Occipital lobe (tissue), 2 donors: ENCODE measurements around the gene ITGA11. TPM values are rescaled to one million over a fixed set of nuclear protein-coding genes. Genes with fewer than 3 reads are reported as not detected.

Source experiments
- DNase-seq: peaks from one replicate; lab custom pipeline; 2025; lab: John Stamatoyannopoulos, UW
- total RNA-seq: library from RNA; depleted of rRNA; stranded (reverse); fragments of >200 nt; gene quantifications from one replicate; pipeline ENCODE4 v1.2.3, GENCODE V29; 2014

The ITGA11 gene
- total RNA-seq, 1 donor from 2014 or later = 0.62 TPM

DNA sequence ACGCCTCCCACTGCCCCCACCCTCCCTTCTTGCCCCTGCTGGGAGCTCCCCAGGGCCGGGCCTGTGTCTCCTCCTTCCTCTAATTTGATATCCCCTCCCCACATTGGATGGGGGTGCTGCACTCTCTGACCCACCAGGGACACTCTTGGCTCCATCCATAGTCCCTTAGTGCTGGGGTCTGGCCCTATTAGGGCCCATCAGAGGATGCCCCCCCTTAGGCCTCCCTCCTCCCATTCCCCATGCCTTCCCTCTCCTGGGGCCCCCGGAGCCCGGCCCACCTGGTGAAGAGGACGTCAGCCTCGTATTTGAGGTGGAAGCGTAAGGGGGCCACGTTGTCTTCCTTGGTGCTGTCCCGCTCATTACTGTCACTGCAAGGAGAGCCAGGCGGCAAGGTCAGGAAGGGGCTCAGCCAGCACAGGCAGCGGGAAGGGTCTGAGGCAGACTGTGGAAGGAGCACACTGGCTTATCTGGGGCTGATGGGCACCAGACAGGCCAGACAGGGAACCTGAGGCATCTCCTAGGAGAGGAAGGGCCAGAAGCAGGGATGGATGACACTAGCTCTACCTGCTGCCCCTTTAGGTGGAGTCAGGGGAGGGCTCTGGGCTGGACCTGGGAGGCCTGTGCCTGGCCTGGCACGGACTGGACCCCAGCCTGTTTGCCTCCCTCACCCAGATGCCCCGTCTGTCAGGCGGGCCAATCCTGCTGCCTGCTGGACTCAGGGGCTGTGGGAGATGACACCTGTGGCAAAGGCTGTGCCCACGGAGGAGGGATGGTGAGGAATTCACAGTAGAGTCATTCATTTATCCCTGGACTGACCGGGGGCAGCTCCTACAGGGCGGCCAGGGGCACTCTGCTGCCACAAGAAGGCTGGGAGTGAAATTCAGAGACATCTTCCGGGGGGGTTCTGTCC lies 118.2 kb downstream of the ITGA11 start:
- no peak for DNase-seq

GRCh38 chr15:68312701-68313204 lies 119.2 kb downstream of the ITGA11 start:
- peak; percentile 25 for DNase-seq

DNA sequence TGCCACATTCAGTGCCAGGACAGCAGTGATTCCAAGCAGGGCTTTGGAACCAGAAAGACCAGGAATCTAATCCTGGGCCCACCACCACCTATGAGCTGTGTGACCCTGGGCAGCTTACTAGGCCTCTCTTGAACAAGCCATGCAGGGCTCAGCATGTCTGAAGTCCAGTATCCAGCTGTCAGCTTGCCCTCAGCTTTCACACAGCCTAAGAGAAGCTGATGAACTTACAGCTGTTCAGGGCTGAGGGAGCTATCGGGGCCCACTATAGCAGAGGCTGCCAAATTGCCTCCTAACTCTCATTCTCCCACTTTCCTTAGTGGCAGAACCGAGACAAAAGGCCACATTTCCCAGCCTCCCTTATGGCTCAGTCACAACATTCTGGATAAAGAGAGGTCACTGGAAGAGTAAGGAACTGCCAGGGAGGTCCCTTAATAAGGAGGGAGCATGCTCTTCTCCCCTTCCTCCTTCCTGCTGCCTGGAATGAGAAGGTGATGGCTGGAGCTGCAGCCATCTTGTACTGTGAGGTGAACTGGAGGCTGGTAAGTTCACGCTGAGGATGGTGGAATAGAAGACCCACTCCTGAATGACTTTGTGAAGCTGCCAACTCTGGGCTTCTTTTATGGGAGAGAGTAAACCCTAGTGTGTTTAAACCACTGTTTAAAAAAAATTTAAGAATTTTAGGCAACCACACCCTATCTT lies 120.0 kb downstream of the ITGA11 start:
- no peak for DNase-seq

GRCh38 chr15:68311464-68311835 lies 120.5 kb downstream of the ITGA11 start:
- no peak for DNase-seq

- no peak for DNase-seq
These were observed 121.0 kb downstream of the ITGA11 start for GRCh38 chr15:68310804-68311463.

GRCh38 chr15:68310178-68310803 lies 121.7 kb downstream of the ITGA11 start:
- DNase-seq = no peak

DNA sequence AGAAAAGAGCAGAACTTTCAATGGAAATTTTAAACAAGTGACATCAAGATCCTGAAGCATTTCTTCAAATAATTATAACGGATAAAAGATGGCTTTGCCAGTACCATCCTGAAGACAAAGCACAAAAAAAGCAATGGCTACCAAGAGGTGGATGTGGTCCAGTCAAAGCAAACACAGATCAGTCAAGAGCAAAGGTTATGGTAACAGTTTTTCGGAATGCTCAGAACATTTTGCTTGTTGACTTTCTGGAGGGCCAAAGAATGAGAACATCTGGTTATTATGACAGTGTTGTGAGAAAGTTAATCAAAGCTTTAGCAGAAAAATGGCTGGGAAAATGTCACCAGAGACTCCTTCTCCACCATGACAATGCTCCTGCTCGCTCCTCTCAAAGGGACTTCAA lies 122.9 kb downstream of the ITGA11 start:
- DNase-seq = no peak

DNA sequence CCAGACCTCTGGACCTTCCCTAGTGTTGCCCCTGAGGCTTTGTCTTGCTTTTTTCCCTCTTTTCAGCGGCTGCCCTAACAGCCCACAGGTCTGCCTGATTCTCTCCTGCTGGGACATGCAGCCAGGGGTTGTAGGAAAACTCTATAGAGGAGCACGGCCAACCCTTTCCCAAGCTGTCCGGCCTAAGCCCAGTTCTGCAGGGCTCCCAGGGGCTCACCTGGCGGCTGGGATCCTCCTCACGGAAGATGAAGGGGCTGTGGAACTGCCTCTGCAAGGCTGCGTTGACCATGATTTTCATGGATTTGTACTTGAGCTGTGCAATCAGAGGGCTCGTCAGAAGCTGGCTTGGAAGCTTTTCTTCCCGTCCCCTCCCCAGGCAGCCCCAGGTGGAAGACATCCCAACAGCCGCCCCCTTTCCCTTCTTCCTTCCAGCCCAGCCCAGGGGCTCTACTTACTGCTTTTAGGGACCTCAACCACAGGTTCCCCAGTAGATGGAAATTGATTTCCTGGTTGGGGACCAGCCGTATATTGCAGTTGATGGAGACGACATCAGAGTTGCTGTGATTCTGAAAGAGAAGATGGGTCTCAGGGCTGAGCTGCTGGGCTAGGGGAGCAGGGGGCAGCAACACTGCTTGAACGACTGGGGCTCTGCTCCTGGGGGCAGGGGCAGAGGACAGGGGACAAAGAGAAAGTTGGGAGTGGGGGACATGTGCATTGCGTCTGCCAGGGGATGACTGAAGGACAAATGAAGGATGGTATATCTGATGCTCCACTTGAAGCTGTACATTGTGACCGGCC lies 124.6 kb downstream of the ITGA11 start:
- DNase-seq = no peak

DNA sequence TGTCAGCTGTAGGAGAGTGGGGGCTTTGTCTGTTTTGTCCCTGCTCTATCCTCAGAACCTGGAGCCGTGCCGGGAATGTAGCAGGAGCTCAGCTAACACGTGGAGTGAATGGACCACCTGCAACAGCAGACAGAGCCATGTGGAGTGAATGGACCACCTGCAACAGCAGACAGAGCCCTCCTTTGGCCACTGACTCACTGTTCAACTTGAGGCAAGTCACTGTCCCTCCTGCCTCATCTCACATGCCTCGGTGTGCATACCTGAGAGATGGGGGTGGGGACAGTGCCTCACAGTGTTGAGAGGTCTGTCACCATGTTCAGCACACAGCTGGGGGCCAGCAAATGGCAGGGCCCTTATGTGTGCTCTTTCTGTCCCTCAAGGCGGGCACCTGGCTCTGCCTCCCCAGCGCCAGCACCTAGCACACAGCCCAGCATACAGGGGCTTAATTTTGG lies 126.5 kb downstream of the ITGA11 start:
- no peak for DNase-seq

DNA sequence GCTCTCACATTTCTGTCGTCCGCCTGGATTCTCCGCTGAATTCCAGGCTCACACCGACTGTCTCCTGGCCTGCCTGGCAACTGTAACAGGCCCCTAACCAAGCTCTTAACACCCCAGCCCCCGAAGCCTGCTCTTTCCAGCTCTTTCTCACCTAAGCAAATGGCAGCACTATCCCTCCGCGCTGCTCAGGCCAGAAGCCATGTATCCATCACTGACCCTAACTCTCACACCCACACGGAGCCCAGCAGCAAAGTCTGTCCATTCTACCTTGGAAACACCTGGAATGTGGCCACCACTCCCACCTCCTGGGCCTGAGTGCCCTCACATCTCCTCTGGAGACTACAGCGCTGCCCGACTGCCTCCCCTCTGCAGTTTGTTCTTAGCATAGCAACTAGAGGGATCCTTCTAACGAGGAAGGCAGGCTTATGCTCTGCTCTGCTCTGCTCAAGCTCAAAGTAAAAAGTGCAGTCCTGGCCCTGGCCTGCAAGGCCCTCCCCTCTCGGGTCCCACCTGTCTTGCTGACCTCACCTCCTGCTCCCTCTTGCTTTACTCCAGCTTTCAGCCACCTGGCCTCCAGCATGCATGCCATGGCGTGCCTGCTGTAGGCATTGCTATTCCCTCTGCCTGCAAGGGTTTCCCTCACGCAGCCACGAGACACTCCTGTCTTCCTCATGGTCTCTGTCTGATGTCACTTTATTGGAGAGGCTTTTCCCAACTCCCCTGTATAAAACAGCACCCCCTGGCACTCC lies 127.2 kb downstream of the ITGA11 start:
- DNase-seq = no peak

- DNase-seq = no peak
These were observed 128.2 kb downstream of the ITGA11 start for GRCh38 chr15:68303560-68304436.

DNA sequence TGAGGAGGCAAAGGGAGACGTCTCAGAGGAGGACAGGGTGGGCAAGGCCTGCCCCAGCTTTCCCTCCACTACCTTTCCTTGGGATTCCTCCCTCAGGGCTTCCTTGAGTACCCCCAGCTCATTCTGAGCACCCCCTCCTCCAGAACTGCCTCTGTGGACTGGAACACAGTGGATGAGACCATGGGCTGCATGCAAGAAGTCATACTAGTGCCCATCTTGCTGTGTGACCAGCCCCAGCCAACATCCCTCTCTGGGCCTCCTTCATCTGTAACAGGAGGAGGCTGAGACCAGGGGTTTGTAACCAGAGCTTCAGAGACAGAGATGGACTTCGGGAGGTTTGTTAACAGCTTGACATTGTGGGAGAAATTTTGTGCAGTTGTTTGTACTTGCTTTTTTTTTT lies 128.8 kb downstream of the ITGA11 start:
- DNase-seq = no peak

DNA sequence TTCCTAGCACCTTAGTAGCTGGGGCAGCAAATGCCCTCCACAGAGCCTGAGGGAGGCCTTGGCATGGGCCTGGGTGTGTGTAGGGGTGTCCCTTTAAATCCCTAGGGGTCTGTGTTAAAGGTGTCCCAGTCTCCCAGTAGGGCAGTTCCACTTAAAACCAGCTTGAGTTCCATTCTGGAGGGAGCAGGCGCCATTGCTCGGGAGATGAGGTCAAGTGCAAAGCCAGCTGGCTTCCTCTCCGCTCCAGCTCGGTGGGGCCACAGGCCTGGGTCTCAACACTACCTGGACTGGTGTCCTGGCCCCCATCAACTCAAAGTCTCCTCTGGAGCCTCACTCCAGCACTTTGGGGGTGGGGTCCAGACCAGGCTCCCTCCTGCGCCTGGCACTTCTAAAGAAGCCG lies 129.2 kb downstream of the ITGA11 start:
- no peak for DNase-seq

DNA sequence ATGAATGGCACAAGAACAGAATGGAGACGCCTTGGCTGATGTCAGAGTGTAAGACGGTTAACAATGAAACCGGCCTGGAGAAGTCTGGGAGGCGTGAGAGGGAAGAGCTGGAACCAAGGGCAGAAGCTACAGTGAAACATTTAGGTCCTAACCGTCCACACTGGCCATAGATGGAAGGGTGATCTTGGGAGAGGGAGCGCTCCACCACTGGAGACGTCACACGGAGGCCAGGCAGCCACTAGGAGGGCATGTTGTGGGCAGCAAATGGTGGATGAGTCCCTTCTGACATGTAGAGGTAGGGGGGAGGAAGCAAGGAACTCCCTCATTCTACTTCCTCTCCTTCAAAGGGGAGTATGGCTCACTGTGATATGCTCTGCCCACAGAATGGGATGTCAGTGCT lies 130.7 kb downstream of the ITGA11 start:
- DNase-seq = no peak

- no peak for DNase-seq
These were observed 131.6 kb downstream of the ITGA11 start for GRCh38 chr15:68300115-68300940.

DNA sequence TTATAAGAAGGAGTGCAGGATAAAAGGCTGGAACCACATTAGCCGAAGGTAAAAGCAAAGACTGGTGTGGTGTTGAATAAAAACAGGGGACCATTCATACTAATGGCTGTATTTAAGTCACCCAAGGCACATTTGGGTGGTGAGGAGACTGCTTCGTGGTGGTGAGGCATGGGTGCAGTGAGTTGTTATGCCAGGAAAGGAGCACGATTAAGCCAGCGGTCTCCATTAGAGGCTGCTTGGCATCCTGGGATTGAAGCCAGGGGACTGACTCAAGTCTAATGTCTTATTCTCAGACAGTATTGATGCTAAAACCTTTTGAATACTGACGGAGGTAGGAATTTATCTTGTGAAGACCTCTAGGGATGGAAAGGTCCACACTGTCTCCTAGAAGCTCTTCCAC lies 132.5 kb downstream of the ITGA11 start:
- DNase-seq = no peak

- DNase-seq = no peak
These were observed 133.0 kb downstream of the ITGA11 start for GRCh38 chr15:68298882-68299381.

- no peak for DNase-seq
These were observed 133.6 kb downstream of the ITGA11 start for GRCh38 chr15:68298336-68298735.
